Measurements from ENCODE around the gene ATP6AP2. TPM values are rescaled to one million over a fixed set of nuclear protein-coding genes. Genes with fewer than 3 reads are reported as not detected.
A peak's percentile ranks its signal among the peaks of the same experiment; 100 is the strongest.
"Not testable (repeated sequence)": the region's sequence is repeated elsewhere in the genome, so short reads cannot be mapped to it uniquely, and the experiment has no call there.

Gene ATP6AP2
- total RNA-seq = 95.1 TPM

GRCh38 chrX:40580537-40581335 lies at the start of gene ATP6AP2:
Gene ATP6AP2 (plus strand): TSS chrX:40580970. CDS start chrX:40581066, 96 bp downstream.
- peak; percentile 86 for DNase-seq

DNA sequence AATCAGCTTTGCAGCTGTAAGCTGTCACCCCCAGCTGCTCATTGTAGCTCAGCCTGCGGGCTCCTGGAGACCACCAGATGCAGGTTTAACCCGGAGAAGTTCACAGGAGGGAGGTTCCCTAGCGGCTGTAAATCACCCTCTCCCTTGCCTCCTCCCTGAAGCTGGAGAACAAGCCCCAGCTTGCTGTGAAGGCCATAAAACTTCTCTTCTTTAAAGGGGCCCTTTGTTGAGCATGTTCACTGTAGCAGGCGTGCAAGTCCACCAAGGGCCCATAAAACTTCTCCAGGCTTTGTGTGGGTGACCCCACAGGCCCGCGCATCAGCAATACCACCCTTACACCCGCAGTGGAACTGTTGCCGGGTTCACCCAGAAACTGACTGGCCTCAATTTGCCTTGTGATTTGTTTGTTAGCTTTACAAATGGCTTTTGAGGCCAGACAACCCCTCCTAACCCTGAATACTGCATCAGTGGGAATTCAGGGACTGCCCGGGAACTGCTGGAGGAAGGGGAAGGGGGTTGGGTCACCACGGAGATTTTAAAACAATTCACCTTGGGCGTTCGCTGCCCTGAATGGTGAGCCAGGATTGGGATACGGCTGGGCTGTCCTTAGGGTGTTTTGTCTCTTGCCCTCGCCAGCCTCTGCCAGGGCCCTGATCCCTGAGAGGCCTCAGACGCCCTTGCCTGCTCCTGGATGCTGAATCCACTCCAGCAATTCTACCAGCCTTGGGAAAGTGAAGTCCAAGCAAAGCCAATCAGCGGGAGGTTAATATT lies 49.5 kb upstream of the ATP6AP2 start:
- DNase-seq = no peak

GRCh38 chrX:40537310-40537709 lies 43.5 kb upstream of the ATP6AP2 start:
- no peak for DNase-seq

GRCh38 chrX:40538406-40538805 lies 42.4 kb upstream of the ATP6AP2 start:
- no peak for DNase-seq

- no peak for DNase-seq
These were observed 41.3 kb upstream of the ATP6AP2 start for GRCh38 chrX:40539214-40540142.

- no peak for DNase-seq
These were observed 38.6 kb upstream of the ATP6AP2 start for GRCh38 chrX:40542208-40542607.

DNA sequence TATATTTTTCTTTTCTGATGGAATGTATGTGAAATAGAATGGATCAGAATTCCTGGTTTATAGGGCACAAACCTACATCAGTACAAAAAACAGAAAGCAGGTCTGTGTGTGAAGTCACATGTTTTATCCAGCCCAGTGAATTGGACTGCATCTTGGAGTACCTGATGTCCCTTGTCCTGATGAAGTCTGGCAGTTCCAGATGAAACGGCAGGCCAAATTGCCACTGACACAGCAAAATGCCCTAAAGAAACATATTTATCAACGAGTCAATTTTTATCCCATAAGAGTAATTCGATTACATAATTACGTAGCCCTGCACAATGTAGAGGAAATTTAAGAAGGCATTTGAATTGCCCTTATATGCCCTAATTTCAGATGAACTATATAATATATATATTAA lies 37.8 kb upstream of the ATP6AP2 start:
- no peak for DNase-seq

GRCh38 chrX:40543661-40544328 lies 37.0 kb upstream of the ATP6AP2 start:
- no peak for DNase-seq

DNA sequence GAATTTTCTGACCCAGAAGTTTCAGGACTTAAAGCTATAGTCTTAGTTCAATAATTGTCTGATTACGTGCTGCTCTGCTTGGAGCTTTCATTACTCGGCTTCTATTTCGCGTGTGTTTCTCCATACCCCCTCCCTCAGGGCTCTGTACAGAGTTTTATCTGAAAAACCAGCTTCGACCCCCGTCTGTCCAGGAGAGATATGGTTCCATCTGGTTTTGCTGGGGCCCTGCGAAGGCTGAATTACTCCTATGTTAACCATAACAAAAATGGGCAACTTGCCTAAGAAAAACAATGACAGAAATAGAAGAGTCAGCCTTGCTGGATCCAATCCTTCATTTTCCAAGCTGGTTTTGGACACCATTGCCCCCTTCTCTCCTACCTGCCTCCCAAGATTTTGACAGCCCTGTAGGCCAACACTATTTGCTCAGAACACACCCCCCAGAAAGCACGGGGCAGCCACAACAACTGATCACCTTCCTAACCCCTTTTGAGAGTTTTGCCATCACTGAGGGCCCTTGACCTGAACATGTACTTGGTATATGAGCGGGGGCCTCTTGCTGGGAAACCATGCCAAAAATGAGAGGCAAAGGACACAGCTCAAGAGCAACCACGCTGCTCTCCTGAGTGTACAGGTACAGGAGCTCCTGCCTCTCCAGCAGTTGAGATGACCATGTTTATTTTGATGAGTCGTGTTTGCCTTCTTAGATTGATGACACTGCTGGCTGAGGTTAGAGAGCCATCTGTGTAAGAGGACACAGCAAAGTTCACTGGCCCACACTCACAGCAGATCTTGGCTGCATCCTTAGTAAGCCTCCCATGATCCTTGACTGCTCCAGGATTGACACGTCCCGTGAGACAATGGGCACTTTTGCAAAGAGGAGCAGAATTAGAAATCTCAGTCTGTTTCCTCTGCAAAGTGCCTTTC lies 36.2 kb upstream of the ATP6AP2 start:
- no peak for DNase-seq

- DNase-seq = no peak
These were observed 33.9 kb upstream of the ATP6AP2 start for GRCh38 chrX:40546870-40547269.

GRCh38 chrX:40550066-40550465 lies 30.7 kb upstream of the ATP6AP2 start:
- DNase-seq = no peak

DNA sequence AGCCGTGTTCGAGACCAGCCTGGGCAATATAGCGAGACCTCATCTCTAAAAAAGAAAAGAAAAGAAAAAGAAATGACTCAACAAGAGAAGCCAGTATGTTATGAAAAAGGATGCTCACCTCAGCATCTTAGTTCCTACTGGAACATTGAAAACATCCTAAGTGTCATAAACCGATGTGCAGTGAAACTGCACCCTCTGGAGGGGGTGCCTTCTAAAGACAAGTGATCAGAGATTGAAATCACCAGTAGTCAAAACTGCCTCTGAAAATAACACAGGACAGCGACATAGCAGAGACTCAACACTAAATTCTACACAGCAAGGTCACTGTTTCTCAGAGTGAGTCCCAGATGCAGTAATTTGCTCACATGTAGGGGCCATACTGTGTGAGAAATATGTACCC lies 28.0 kb upstream of the ATP6AP2 start:
- DNase-seq = no peak

GRCh38 chrX:40558590-40558989 lies 22.2 kb upstream of the ATP6AP2 start:
- DNase-seq = no peak

- no peak for DNase-seq
These were observed 17.0 kb upstream of the ATP6AP2 start for GRCh38 chrX:40563784-40564183.

DNA sequence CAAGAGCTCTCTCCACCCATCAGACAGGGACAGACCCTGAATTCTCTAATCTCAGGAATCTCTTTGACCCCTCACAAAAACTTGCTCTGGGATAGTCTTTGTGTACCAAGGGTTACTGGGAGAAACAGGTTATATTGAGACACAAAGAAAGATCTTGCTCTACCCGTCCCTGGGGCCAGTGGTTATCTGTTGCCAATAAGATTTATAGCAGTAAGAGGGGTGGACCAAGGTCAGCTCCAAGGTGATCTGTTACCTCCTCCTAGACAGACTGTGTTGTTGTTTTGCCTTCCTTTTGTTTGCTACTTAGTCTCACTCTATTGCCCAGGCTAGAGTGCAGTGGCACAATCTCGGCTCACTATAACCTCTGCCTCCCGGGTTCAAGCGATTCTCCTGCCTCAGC lies 16.3 kb upstream of the ATP6AP2 start:
- no peak for DNase-seq

DNA sequence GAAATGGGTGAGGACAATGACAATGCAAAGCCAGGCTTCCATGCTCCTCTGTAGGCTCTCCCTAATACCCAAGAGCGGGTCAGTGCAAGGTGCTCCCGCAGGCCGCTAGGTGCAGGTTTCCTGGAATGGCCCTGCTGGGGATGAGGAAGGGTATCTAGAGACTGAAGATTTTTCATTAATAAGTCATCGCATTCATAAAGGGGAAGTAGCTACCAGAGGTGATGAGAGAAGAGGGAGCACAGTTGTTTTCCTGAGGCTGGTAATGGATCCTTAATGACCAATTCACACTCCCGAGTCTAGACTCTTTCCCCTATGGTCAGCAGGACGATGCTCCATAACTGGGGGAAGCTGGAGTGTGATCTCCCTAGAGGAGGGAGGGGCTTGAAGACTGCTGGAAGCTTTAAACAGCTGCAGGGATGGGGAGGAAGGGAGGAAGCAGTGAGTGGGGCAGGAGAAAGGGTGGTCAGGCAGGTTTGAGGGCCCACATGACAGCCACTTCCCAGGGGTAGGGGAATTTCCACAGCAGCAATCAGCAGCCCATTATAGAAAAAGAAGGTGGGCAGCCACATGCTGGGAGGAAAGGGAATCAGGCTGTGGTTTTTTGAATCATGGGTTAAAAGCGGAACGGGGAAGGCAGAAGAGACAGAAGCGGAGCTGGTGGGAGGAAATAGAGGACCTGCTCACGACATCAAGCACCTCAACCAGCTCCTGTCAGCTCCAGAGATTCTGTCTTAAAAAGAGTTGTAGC lies 10.2 kb upstream of the ATP6AP2 start:
- peak; percentile 0 for DNase-seq

DNA sequence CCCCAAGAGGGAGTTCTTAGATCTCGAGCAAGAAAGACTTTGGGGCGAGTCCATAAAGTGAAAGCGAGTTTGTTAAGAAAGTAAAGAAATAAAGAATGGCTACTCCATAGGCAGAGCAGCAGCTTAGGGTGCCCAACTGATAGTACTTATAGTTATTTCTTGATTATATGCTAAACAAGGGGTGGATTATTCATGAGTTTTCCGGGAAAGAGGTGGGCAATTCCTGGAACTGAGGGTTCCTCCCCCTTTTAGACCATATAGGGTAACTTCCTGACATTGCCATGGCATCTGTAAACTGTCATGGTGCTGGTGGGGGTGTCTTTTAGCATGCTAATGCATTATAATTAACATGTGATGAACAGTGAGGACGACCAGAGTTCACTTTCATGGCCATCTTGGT lies 9.6 kb upstream of the ATP6AP2 start:
- not testable (repeated sequence) for DNase-seq

GRCh38 chrX:40571600-40571999 lies 9.2 kb upstream of the ATP6AP2 start:
- no peak for DNase-seq

- no peak for DNase-seq
These were observed 7.0 kb upstream of the ATP6AP2 start for GRCh38 chrX:40573763-40574162.

GRCh38 chrX:40575411-40575810 lies 5.4 kb upstream of the ATP6AP2 start:
- peak; percentile 4 for DNase-seq

Data from occipital lobe (tissue), 2 donors.